Loucy (cell line): ENCODE measurements around the gene LCP1.
A peak's percentile ranks its signal among the peaks of the same experiment; 100 is the strongest.

Experiments
- H2AFZ ChIP-seq: fragments of 200-600 bp; sonication (generic); 2 replicates; pipeline ENCODE4 v1.6.0; 2016; ENCODE audit warnings: antibody characterized with exemption, mild to moderate bottlenecking, low read length, moderate library complexity
- H3F3A ChIP-seq: fragments of 200-600 bp; 2 replicates; pipeline ENCODE4 v1.6.0; 2016; ENCODE audit warnings: antibody characterized with exemption, low read depth, mild to moderate bottlenecking
- H3K27me3 ChIP-seq: fragments of 200-600 bp; sonication (generic); 2 replicates; pipeline ENCODE4 v1.6.1; 2014; ENCODE audit warnings: low read length, mild to moderate bottlenecking; ENCODE audit not compliant: insufficient read depth, poor library complexity, severe bottlenecking
- H3K36me3 ChIP-seq: fragments of 200-600 bp; sonication (generic); 2 replicates; pipeline ENCODE4 v1.6.1; 2016; ENCODE audit warnings: low read length; ENCODE audit not compliant: insufficient read depth
- H3K4me1 ChIP-seq: fragments of 200-600 bp; sonication (generic); 2 replicates; pipeline ENCODE4 v1.5.1; 2014; ENCODE audit warnings: low read length, mild to moderate bottlenecking; ENCODE audit not compliant: insufficient read depth, poor library complexity, severe bottlenecking
- H3K4me2 ChIP-seq: fragments of 200-600 bp; sonication (generic); 2 replicates; pipeline ENCODE4 v1.6.0; 2014; ENCODE audit warnings: antibody characterized with exemption, low read length, low read depth, mild to moderate bottlenecking; ENCODE audit not compliant: poor library complexity, severe bottlenecking
- H3K4me3 ChIP-seq: fragments of 200-600 bp; sonication (generic); 2 replicates; pipeline ENCODE4 v1.5.1; 2014; ENCODE audit warnings: low read length, mild to moderate bottlenecking, mixed read lengths; ENCODE audit not compliant: poor library complexity, severe bottlenecking
- H3K79me2 ChIP-seq: fragments of 200-600 bp; sonication (generic); 2 replicates; pipeline ENCODE4 v1.6.1; 2014; ENCODE audit warnings: low read length; ENCODE audit not compliant: insufficient read depth
- H3K9ac ChIP-seq: fragments of 200-600 bp; sonication (generic); 2 replicates; pipeline ENCODE4 v1.6.0; 2014; ENCODE audit warnings: mild to moderate bottlenecking, low read depth, low read length, moderate library complexity; ENCODE audit not compliant: poor library complexity, severe bottlenecking
- H3K9me2 ChIP-seq: fragments of 200-600 bp; sonication (generic); replicated peaks from 2 replicates; pipeline ENCODE4 v1.6.1; 2016; ENCODE audit warnings: low read depth, low read length, mixed read lengths
- H3K9me3 ChIP-seq: fragments of 200-600 bp; sonication (generic); 2 replicates; pipeline ENCODE4 v1.6.1; 2014; ENCODE audit warnings: mild to moderate bottlenecking, antibody characterized with exemption, low read length, low read depth; ENCODE audit not compliant: insufficient read depth
- H4K20me1 ChIP-seq: fragments of 200-600 bp; sonication (generic); 2 replicates; pipeline ENCODE4 v1.6.0; 2014; ENCODE audit warnings: antibody characterized with exemption, low read length, mild to moderate bottlenecking; ENCODE audit not compliant: insufficient read depth, poor library complexity, severe bottlenecking
- EZH2phosphoT487 ChIP-seq: fragments of 200-600 bp; IDR thresholded peaks from 2 replicates; pipeline ENCODE4 v1.6.1; 2018; ENCODE audit warnings: antibody characterized with exemption, mild to moderate bottlenecking, moderate library complexity, borderline replicate concordance
- TF ChIP-seq, protein P1 (sequence below): fragments of 200-600 bp; sonication (generic); conservative IDR thresholded peaks from 2 replicates; pipeline ENCODE4 v1.5.1; 2014; ENCODE audit warnings: mild to moderate bottlenecking, antibody characterized with exemption, low read length

LCP1 gene

DNA sequence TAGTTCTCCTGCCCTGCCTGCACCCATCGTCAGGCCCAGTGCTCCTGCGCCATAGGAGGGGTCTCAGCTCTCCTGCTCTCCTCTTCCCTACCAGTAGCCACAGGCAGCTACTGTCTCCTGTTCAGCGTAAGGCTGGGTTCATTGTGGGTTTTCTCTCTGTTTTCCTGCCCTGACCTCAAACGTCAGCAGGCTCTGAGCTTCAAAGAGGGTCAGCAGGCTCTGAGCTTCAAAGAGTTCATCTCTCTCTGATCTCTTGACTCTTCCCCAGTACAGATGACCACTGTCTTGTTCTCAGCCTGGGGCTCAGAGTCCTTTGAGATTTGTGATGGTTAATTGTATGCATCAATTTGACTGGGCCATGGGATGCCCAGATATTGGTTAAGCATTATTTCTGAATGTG is 72.5 kb downstream of the LCP1 start:
- H3K9me3 ChIP-seq = no peaks in the 10 kb centered on the region
- H3K4me1 ChIP-seq = peaks cover 63% of the 10 kb centered on the region
- H3K79me2 ChIP-seq = no peaks in the 10 kb centered on the region
- no peaks in the 10 kb centered on the region for H3K36me3 ChIP-seq
- H3K4me3 ChIP-seq = peak overlapping the region; percentile 9
- H3K9me2 ChIP-seq = no peaks in the 10 kb centered on the region
- no peak overlapping the region for H2AFZ ChIP-seq
- H3K27me3 ChIP-seq = no peaks in the 10 kb centered on the region
- H3K4me2 ChIP-seq = peak overlapping the region; percentile 38
- H4K20me1 ChIP-seq = no peaks in the 10 kb centered on the region
- H3F3A ChIP-seq = 0 out of 2 replicates have a peak, but pooled peaks cover 3% of the 10 kb centered on the region
- peak overlapping the region; percentile 28 for H3K9ac ChIP-seq
- no peak for TF ChIP-seq EZH2phosphoT487
- TF ChIP-seq, protein P1, sequence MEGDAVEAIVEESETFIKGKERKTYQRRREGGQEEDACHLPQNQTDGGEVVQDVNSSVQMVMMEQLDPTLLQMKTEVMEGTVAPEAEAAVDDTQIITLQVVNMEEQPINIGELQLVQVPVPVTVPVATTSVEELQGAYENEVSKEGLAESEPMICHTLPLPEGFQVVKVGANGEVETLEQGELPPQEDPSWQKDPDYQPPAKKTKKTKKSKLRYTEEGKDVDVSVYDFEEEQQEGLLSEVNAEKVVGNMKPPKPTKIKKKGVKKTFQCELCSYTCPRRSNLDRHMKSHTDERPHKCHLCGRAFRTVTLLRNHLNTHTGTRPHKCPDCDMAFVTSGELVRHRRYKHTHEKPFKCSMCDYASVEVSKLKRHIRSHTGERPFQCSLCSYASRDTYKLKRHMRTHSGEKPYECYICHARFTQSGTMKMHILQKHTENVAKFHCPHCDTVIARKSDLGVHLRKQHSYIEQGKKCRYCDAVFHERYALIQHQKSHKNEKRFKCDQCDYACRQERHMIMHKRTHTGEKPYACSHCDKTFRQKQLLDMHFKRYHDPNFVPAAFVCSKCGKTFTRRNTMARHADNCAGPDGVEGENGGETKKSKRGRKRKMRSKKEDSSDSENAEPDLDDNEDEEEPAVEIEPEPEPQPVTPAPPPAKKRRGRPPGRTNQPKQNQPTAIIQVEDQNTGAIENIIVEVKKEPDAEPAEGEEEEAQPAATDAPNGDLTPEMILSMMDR = no peak

DNA sequence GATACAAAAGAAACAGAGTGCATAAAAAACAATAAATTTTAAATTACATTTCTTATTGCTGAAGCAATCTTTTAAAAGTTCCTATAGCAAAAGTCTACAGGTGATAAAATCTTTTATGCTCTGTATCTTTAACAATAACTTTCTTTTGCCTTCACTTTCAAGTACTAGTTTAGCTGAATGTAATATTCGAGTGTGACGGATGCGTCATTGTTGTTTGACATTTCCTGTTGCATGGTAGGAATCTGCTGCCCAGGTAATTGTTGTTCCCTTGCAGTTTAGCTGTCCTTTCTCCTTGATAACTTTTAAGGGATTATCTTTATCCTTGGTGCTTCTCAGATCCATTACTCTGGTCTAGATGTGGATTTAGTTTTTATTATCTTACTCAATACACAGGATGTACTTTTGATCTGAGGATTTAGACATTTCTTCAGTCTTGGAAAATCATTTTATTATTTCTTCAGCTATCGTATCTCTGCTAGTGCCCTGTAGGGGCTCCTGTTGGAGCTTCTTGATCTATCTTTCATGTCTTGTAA is 75.1 kb downstream of the LCP1 start:
- H2AFZ ChIP-seq = peak overlapping the region; percentile 40; the same call in 1 of the 2 replicates
- H4K20me1 ChIP-seq = no peaks in the 10 kb centered on the region
- no peaks in the 10 kb centered on the region for H3K79me2 ChIP-seq
- H3K4me1 ChIP-seq = peaks cover 63% of the 10 kb centered on the region
- no peaks in the 10 kb centered on the region for H3K9me3 ChIP-seq
- peak overlapping the region; percentile 66 for H3K4me2 ChIP-seq
- 0 out of 2 replicates have a peak, but pooled peaks cover 3% of the 10 kb centered on the region for H3F3A ChIP-seq
- no peaks in the 10 kb centered on the region for H3K36me3 ChIP-seq
- TF ChIP-seq EZH2phosphoT487 = no peak
- TF ChIP-seq, protein P1 = peak; percentile 33; the same call in 1 of the 2 replicates
- peak overlapping the region; percentile 55 for H3K4me3 ChIP-seq
- no peaks in the 10 kb centered on the region for H3K27me3 ChIP-seq
- no peaks in the 10 kb centered on the region for H3K9me2 ChIP-seq
- peak overlapping the region; percentile 42 for H3K9ac ChIP-seq

DNA sequence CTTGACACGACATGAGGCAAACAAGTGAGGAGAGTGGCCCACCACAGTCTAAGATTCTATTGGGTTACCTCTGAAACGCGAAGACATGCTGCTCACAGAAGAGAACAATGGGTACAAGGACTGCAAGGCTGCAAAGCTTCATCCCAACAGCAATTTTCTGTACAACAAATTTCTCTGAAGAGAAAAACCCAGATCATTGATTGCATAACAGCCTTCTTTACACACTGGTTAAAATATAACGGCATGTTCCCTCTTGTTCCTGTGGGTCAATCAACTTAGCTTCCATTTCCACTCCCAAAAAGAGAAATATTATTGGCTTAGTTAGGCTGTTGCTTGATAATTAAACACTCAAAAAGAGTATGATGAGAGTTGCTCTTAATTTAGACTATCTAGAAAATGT is 77.1 kb downstream of the LCP1 start, which contains the start of gene CPB2:
Gene CPB2, minus strand, starts transcription at position 166 of the 400 bp plus-strand sequence. Its CDS starts 24 bp downstream, at position 142.
- Histone ChIP-seq H3K27me3 (no peaks in the 10 kb centered on the region), H3K79me2 (no peaks in the 10 kb centered on the region), H3K4me1 (peaks cover 66% of the 10 kb centered on the region), H4K20me1 (no peaks in the 10 kb centered on the region), H2AFZ (no peak within 1 kb of the TSS), H3K36me3 (no peaks in the 10 kb centered on the region), H3K9me3 (no peaks in the 10 kb centered on the region), H3K4me2 (no peak within 1 kb of the TSS), H3K9me2 (no peaks in the 10 kb centered on the region), H3K4me3 (no peak within 1 kb of the TSS), H3K9ac (no peak within 1 kb of the TSS), H3F3A (peaks cover 6% of the 10 kb centered on the region; the same call in 1 of the 2 replicates)
- TF ChIP-seq, protein P1 = no peak
- no peak for TF ChIP-seq EZH2phosphoT487
